Measurements from ENCODE around the gene SPINK4. TPM values are rescaled to one million over a fixed set of nuclear protein-coding genes. Genes with fewer than 3 reads are reported as not detected.

SPINK4 gene
- polyA plus RNA-seq, 3 donors from 2014 or later: not detected

DNA sequence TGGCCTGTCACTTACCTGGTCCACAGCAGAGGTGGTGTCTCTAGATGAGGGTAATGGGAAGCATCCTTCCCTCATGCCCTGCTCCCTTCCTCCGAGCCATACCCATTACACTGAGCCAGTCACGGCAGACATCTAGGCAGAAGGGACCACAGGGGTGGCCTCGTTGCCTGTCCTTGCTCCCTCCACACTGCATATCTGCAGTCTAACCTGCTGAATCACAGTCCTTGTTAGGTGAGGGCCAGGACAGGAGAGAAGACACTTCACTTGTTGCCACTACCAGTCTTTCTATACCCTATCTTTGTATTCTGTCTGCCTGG is 18.4 kb upstream of the SPINK4 start:
- Mint-ChIP-seq H3K9me3 (no peaks in the 10 kb centered on the region), H3K27me3 (ENCODE audit: low read depth in 3 of 3) (peaks cover 0 to 7% (median 3%) of the 10 kb centered on the region in 3 donors), H3K27ac (peak overlapping the region in 3 of 6 donors; percentile 25 to 59 (median 42)), H3K36me3 (no peaks in the 10 kb centered on the region), H3K4me1 (peaks cover 11 to 21% of the 10 kb centered on the region in 2 donors), H3K4me3 (no peak overlapping the region)
- no peak for DNase-seq

DNA sequence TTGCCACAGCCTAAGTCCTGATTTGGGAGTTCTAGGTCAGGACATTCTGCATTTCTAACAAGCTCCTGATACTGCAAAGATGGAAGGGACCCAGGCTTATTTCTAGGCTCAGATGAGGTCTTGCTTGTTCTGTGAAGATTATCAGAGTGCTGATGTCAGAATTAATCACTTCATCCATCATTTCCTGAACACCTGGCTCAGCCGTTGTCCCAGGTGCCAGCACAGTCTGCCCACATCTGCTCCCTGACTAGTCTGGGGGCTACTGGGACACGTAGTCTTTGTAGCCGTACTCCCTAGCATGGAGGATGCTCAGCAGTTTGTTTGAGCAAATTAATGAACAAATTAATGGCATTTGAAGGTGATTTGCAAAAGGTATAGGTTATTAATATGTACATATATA is 17.9 kb upstream of the SPINK4 start:
- H3K27ac Mint-ChIP-seq: no peak overlapping the region
- H3K27me3 Mint-ChIP-seq (ENCODE audit: low read depth in 3 of 3): peaks cover 0 to 8% (median 4%) of the 10 kb centered on the region in 3 donors
- DNase-seq: no peak
- H3K36me3 Mint-ChIP-seq: no peaks in the 10 kb centered on the region
- no peaks in the 10 kb centered on the region for H3K9me3 Mint-ChIP-seq
- no peak overlapping the region for H3K4me3 Mint-ChIP-seq
- H3K4me1 Mint-ChIP-seq: peaks cover 11 to 21% of the 10 kb centered on the region in 2 donors

DNA sequence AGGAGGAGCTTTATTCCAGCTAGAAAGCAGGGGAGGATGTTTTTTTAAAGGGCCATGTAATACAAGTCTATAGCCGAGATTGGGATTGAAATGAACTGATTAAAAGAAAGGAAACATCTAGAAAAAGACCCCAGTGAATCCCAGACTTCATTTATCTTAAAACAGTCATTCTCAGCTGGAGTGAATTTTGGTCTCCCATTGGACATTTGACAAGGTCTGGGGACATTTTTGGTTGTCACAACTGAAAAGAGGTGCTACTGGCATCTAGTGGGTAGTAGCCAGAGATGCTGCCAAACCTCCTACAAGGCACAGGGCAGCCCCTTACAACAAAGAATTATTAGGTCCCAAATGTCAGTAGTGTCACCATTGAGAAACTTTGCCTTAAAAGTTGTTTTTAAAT is 16.3 kb upstream of the SPINK4 start:
- Mint-ChIP-seq H3K4me3 (no peak overlapping the region), H3K9me3 (no peaks in the 10 kb centered on the region), H3K27ac (no peak overlapping the region), H3K36me3 (no peaks in the 10 kb centered on the region), H3K27me3 (ENCODE audit: low read depth in 3 of 3) (peaks cover 0 to 8% (median 4%) of the 10 kb centered on the region in 3 donors), H3K4me1 (peaks cover 11 to 21% of the 10 kb centered on the region in 2 donors)
- DNase-seq: no peak

DNA sequence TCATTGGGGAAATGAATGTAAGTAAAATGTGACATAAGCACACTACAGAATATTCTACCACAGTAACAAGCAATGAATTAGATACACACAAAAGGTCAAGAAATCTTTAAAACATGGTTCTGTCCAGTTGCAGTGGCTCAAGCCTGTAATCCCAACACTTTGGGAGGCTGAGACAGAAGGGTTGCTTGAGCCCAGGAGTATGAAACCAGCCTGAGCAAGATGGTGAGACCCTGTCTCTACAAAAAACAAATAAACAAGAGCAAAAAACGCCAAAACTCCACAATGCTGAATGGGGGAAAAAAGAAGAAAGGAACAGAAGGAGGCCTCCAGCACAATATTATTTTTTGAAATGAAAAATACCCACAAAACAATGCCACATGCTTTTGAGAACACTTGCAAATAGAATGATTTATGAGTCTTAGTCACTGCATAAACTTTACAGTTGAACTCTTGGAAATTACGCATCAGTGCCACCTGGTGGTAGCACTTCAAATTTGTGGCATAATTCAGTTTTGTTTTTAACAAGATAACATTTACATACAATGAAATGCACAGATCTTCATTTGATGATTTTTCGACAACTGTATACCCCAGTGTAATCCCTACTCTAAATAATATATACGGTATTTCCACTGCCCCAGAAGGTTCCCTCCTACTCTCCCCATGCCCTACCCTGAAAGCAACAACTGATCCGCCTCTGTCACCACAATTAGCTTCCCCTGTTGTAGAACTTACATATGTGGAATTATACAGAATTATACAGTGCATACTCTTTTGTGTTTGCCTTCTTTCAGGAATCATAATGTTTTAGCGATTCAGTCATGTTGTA is 14.4 kb upstream of the SPINK4 start:
- Mint-ChIP-seq H3K9me3 (no peaks in the 10 kb centered on the region), H3K27ac (peak overlapping the region in 1 of 6 donors; percentile 20), H3K4me3 (no peak overlapping the region), H3K27me3 (ENCODE audit: low read depth in 3 of 3) (peaks cover 0 to 8% (median 6%) of the 10 kb centered on the region in 3 donors), H3K36me3 (no peaks in the 10 kb centered on the region), H3K4me1 (peaks cover 10 to 21% of the 10 kb centered on the region in 2 donors)
- DNase-seq: peak; percentile 59 to 70 (median 63)

DNA sequence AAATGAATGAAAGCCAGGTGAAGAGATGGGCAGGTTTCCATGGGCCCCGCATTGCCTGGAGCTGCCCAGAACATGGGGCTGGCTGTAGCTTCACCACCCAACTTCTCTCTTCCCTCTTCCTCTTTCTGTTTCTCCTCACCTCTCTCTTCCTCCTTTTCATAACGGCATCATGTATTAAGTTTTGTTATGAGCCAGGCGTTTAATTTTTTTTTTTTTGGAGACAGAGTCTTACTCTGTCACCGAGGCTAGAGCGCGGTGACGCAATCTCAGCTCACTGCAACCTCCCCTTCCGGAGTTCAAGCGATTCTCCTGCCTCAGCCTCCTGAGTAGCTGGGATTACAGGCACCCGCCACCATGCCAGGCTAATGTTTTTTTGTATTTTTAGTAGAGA is 13.0 kb upstream of the SPINK4 start:
- peaks cover 4 to 9% of the 10 kb centered on the region in 2 donors for H3K4me1 Mint-ChIP-seq
- H3K27me3 Mint-ChIP-seq (ENCODE audit: low read depth in 3 of 3): peaks cover 0 to 8% (median 7%) of the 10 kb centered on the region in 3 donors
- no peaks in the 10 kb centered on the region for H3K36me3 Mint-ChIP-seq
- no peaks in the 10 kb centered on the region for H3K9me3 Mint-ChIP-seq
- no peak overlapping the region for H3K4me3 Mint-ChIP-seq
- DNase-seq: no peak
- peak overlapping the region in 1 of 6 donors; percentile 12 for H3K27ac Mint-ChIP-seq

DNA sequence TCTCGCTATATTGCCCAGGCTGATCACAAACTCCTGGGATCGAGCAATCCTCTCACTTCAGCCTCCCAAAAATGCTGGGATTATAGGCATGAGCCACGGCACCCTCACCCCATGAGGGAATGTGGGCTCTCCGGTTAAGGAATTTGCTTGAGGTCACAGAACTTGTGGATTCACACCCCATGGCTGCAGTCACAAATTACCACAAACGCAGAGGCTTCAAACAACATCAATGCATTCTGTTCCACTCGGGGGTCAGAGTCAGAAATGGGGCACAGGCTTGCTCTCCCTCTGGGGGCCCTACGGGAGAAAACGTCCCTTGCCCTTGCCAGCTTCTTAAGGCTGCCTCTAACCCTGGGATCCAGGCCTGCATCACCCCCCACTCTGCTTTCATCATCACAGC is 12.2 kb upstream of the SPINK4 start:
- H3K4me3 Mint-ChIP-seq: no peak overlapping the region
- no peaks in the 10 kb centered on the region for H3K9me3 Mint-ChIP-seq
- peak overlapping the region in 1 of 6 donors; percentile 34 for H3K27ac Mint-ChIP-seq
- H3K27me3 Mint-ChIP-seq (ENCODE audit: low read depth in 3 of 3): peaks cover 0 to 9% (median 7%) of the 10 kb centered on the region in 3 donors
- peaks cover 4 to 9% of the 10 kb centered on the region in 2 donors for H3K4me1 Mint-ChIP-seq
- no peak for DNase-seq
- no peaks in the 10 kb centered on the region for H3K36me3 Mint-ChIP-seq

DNA sequence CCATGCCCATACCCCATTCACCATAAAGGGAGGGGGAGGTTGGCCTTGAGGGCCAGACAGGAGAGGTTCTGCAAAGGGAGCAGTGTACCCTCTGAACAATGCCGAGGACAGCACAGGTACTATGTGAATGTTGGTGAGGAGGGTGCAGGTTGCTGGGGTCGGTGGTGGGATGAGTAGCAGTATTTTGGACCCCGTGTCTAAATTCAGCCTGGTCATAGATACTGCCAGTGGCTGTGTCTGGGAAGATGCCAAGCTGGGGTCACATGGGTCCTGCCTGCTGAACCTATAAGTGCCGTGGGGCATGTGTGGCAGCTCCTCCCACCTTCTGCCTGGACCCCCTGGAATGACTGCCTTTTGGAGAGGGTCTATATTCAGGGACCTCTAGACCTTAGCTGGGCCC is 11.4 kb upstream of the SPINK4 start:
- no peaks in the 10 kb centered on the region for H3K9me3 Mint-ChIP-seq
- peak overlapping the region in 1 of 6 donors; percentile 53 for H3K27ac Mint-ChIP-seq
- H3K27me3 Mint-ChIP-seq (ENCODE audit: low read depth in 3 of 3): peaks cover 0 to 8% (median 7%) of the 10 kb centered on the region in 3 donors

DNA sequence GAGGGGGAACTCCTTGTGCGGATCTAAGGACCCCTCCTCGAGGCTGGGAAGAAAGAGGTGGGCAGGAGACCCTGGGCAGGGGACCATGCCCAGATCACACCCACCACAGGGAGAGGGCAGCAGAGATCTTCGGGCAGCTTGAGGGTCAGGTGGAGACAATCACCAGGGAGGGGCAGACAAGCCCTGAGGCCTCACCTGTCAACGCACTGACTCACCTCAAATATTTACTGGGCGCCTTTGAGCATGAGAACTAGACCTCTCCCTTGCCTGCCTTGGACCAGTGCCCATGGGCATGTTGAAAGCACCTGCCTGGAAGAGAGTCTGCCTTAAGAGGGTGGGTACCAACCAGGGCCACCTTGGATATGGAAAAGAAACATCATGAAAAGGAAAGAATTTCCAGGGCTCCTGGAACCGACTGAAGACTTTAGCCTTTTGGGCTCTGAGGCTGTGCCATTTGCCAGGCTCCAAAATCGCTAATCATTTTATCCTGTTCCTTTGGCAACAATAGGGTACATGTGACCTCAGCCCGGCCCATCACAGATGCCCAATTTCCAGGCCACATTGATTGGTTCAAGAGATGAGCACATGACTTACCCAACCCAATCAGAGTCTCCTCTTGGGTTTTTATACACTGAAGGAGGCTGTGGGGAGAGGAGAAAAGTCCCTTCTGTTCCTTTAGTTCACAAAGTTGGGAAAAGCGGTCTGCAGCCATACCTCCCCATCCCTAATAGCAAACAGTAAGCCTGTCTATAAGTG is 10.4 kb upstream of the SPINK4 start:
- peaks cover 4 to 9% of the 10 kb centered on the region in 2 donors for H3K4me1 Mint-ChIP-seq
- H3K9me3 Mint-ChIP-seq: no peaks in the 10 kb centered on the region
- no peak overlapping the region for H3K27ac Mint-ChIP-seq
- no peak overlapping the region for H3K4me3 Mint-ChIP-seq
- H3K36me3 Mint-ChIP-seq: no peaks in the 10 kb centered on the region
- peaks cover 0 to 8% (median 7%) of the 10 kb centered on the region in 3 donors for H3K27me3 Mint-ChIP-seq (ENCODE audit: low read depth in 3 of 3)
- no peak for DNase-seq

More for the DNA sequence above, 11.4 kb upstream of the SPINK4 start:
- Mint-ChIP-seq H3K4me3 (no peak overlapping the region), H3K4me1 (peaks cover 4 to 9% of the 10 kb centered on the region in 2 donors), H3K36me3 (no peaks in the 10 kb centered on the region)
- no peak for DNase-seq

DNA sequence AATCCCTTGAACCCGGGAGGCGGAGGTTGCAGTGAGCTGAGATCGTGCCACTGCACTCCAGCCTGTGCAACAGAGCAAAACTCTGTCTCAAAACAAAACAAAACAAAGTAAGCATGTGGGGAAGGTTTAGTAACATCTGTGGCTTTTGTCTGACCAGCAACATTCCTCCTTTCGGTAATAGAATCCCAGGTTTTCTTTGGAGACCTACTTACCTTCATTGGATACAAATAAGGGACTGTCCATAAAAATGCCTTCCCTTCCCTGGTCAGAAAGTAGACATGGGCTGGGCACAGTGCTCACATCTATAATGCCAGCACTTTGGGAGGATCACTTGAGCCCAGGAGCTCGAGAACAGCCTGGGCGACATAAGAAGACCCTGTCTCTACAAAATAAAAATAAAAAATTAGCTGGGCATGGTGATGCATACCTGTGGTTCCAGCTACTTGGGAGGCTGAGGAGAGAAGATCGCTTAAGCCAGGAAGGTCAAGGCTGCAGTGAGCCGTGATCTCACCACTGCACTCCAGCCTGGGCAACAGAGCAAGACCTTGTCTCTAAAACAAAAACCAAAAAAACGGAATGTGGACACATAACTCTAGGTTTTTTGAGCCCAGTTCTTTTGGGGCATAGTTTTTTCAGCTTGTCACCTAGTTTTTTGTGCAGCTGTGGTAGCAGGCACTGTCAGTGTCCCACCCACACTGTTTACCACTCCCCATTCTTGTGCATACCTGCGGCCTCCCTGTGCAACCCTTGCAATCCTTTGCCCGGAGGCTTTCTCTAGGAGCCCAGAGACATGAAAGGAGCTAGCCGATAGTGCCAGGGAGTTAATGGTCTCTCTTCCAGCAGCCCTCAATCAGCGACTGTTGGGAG is 9.0 kb upstream of the SPINK4 start:
- no peaks in the 10 kb centered on the region for H3K36me3 Mint-ChIP-seq
- peaks cover 0 to under 1% of the 10 kb centered on the region in 2 donors for H3K4me1 Mint-ChIP-seq
- H3K27me3 Mint-ChIP-seq (ENCODE audit: low read depth in 3 of 3): peaks cover 0 to 8% (median 5%) of the 10 kb centered on the region in 3 donors
- DNase-seq: no peak
- no peak overlapping the region for H3K4me3 Mint-ChIP-seq
- no peaks in the 10 kb centered on the region for H3K9me3 Mint-ChIP-seq
- H3K27ac Mint-ChIP-seq: no peak overlapping the region

DNA sequence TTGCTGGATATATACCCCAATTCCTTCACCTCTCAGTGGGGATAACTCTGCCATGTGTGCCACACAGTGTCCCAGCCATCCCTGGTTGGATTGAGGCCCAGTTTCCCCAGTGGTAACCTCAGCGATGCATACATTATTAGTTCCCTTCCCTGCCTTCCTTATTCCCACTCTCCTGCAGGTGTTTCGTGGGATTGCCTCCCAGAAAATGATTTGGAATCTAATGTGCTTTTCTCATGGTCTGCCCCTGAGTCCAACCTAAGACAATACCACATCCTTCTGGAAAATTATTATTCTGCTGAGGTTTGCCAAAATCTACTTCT is 8.4 kb upstream of the SPINK4 start:
- H3K4me1 Mint-ChIP-seq: no peaks in the 10 kb centered on the region
- H3K4me3 Mint-ChIP-seq: no peak overlapping the region
- H3K36me3 Mint-ChIP-seq: no peaks in the 10 kb centered on the region
- no peak overlapping the region for H3K27ac Mint-ChIP-seq
- no peak for DNase-seq
- no peaks in the 10 kb centered on the region for H3K9me3 Mint-ChIP-seq
- peaks cover 0 to 7% (median 5%) of the 10 kb centered on the region in 3 donors for H3K27me3 Mint-ChIP-seq (ENCODE audit: low read depth in 3 of 3)

DNA sequence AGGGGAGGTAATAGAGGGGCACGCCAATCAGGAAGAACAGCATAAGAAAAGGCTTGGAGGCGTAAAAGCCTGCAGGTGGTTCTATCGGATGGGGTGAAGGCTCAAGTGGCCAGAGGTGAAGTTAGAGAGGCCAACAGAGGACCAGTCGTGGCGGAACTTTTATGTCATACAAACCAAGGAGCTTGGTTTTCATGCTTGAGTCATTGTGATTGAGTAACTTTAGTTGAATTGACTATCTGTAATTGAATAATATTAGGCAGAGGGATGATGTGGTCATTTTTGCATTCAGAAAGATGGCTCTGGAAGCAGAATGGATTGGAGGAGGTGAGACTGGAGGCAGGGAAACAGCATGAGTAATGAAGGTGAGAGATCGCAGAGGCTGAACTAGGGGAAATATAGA is 7.2 kb upstream of the SPINK4 start:
- no peak overlapping the region for H3K27ac Mint-ChIP-seq
- H3K36me3 Mint-ChIP-seq: no peaks in the 10 kb centered on the region
- no peak overlapping the region for H3K4me3 Mint-ChIP-seq
- peaks cover 0 to 7% (median 3%) of the 10 kb centered on the region in 3 donors for H3K27me3 Mint-ChIP-seq (ENCODE audit: low read depth in 3 of 3)
- H3K4me1 Mint-ChIP-seq: no peaks in the 10 kb centered on the region
- H3K9me3 Mint-ChIP-seq: no peaks in the 10 kb centered on the region
- DNase-seq: no peak

DNA sequence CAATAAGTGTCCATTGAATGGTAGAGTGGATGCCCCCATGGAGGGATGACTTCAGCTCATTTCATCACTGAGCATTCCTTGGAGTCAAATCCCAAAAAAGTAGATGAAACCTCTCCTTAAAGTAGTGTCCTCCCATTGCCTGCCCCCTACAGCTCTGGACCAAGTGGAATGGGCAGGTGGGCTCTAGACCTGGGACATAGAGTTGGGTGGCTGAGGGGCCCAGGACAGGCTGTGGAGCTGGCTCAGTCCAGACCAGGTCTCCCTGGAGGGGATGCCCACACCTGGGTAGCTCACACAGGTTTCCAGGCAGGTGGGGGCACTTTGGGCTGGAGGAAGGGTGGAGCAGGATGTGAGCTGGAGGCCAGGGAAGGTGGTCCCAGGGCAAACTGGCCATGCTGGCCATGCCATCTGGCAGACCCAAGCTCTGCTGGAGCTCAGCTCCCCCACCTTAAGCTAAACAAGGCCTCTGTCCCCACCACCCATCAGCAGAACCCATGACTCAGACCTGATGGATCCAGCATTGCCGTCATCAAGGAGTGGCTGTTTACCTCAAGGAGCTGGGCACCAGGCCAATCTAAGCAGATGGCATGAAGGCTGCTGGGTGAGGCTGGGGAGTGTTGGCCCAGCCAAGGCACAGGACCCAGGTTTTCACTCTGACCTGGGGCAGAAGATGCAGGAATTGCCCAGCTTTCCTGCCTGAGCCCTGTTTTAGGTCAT is 6.2 kb upstream of the SPINK4 start:
- H3K4me1 Mint-ChIP-seq: no peaks in the 10 kb centered on the region
- peaks cover 0 to 7% (median 2%) of the 10 kb centered on the region in 3 donors for H3K27me3 Mint-ChIP-seq (ENCODE audit: low read depth in 3 of 3)
- no peak overlapping the region for H3K27ac Mint-ChIP-seq
- H3K9me3 Mint-ChIP-seq: no peaks in the 10 kb centered on the region
- no peak for DNase-seq
- no peak overlapping the region for H3K4me3 Mint-ChIP-seq
- no peaks in the 10 kb centered on the region for H3K36me3 Mint-ChIP-seq
